Right atrium auricular region (tissue), 2 donors: ENCODE data around the gene NAB1. TPM values are rescaled to one million over a fixed set of nuclear protein-coding genes. Genes with fewer than 3 reads are reported as not detected.

Source experiments
- DNase-seq: peaks from one replicate; pipeline ENCODE4 v3.0.0-alpha.2; 2019; ENCODE audit warnings: low spot score
- H3K27ac ChIP-seq, 2 donors: fragments of 200-600 bp; sonication (generic); 1 replicate in 1 of 2; 2 replicates in 1 of 2; pipeline ENCODE4 v1.5.1; 2016 to 2019
- H3K27me3 ChIP-seq, 2 donors: fragments of 200-600 bp; sonication (generic); one replicate each; pipeline versions ENCODE4 v1.5.1 to v1.6.0; 2017 to 2019
- H3K36me3 ChIP-seq: fragments of 200-600 bp; sonication (generic); one replicate; pipeline ENCODE4 v1.5.1; 2016
- H3K4me1 ChIP-seq, 2 donors: fragments of 200-600 bp; sonication (generic); one replicate each; pipeline versions ENCODE4 v1.5.1 to v1.6.0; 2017 to 2019
- H3K4me3 ChIP-seq, 2 donors: fragments of 200-600 bp; sonication (generic); 1 replicate in 1 of 2; 2 replicates in 1 of 2; pipeline ENCODE4 v1.5.1; 2017 to 2019; ENCODE audit warnings: mild to moderate bottlenecking in 1 of 2, moderate library complexity in 1 of 2
- H3K9me3 ChIP-seq, 2 donors: fragments of 200-600 bp; sonication (generic); one replicate each; pipeline ENCODE4 v1.5.1; 2019
- total RNA-seq, 2 donors: library from RNA; depleted of rRNA; stranded (reverse); fragments of >200 nt; gene quantifications; one replicate each; pipeline ENCODE4 v1.1.0, GENCODE V29; 2016
- TF ChIP-seq, protein P1 (sequence below), 2 donors: fragments of 200-600 bp; sonication (generic); IDR thresholded peaks; one replicate each; pipeline ENCODE4 v1.5.1; 2019; ENCODE audit warnings: antibody characterized with exemption in 2 of 2

Gene NAB1
- total RNA-seq, 2 donors from 2014 or later, result 37.0 to 64.4 TPM

DNA sequence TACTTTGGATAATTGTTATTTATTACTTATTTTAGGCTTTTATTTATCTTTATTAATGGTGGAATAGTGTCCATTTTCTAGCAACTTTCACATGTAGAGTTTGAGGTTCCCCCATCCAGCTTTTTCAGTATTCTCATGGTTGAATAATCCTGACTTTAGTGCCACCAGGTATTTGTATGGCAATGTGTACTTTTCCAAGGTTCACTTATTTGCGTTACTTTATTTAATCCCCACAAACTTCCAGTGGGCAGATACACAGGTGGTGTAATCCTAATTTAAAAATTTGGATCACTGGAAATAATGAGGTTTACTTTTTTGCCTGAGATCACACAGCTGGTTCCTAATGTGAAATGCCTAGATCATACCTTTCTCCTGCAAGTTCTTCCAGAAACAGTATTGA is 30.5 kb downstream of the NAB1 start:
- Histone ChIP-seq H3K27ac (no peak overlapping the region), H3K27me3 (no peaks in the 10 kb centered on the region), H3K36me3 (peaks cover 14% of the 10 kb centered on the region), H3K4me3 (no peak overlapping the region), H3K9me3 (no peaks in the 10 kb centered on the region), H3K4me1 (peaks cover 0 to 38% of the 10 kb centered on the region in 2 donors)
- TF ChIP-seq, protein P1, sequence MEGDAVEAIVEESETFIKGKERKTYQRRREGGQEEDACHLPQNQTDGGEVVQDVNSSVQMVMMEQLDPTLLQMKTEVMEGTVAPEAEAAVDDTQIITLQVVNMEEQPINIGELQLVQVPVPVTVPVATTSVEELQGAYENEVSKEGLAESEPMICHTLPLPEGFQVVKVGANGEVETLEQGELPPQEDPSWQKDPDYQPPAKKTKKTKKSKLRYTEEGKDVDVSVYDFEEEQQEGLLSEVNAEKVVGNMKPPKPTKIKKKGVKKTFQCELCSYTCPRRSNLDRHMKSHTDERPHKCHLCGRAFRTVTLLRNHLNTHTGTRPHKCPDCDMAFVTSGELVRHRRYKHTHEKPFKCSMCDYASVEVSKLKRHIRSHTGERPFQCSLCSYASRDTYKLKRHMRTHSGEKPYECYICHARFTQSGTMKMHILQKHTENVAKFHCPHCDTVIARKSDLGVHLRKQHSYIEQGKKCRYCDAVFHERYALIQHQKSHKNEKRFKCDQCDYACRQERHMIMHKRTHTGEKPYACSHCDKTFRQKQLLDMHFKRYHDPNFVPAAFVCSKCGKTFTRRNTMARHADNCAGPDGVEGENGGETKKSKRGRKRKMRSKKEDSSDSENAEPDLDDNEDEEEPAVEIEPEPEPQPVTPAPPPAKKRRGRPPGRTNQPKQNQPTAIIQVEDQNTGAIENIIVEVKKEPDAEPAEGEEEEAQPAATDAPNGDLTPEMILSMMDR (IDR thresholded peaks at IDR 0.05), result no peak
- no peak for DNase-seq

DNA sequence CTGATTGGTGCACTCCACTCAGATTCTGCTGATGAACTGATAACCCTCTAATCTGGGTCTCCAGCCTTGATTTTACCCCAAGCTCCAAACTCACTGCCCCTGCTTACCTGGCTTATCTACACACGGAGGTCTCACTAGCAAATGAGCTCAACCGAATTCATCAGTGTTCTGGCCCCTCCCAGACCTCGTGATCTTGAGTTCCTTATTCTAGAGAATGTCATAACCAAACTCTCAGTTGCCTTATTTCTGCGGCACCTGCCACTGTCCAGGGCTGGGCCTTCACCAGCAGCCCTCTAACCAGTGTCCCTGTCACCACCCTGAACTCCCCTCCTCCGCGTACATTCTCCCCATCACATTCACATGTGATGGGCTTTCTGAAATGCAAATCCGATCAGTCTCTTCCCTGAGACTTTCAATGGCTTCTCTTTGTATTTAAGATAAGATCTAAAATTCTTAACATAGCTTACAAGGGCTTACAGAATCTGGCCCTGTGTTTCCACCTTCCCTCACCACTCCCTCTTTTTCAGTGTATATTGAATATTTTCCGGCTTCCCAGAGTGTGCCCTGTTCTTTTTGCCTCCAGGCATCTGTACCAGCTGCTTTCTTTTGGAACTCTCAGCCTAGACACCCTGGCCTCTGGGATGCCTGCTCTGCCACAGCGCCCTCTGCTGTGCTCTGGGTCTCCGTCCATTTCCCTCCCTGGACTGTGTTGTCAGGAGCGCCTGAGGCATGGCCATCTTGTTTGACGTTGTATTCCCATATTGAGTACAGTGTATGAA is 31.1 kb downstream of the NAB1 start:
- Histone ChIP-seq H3K4me1 (peaks cover 0 to 33% of the 10 kb centered on the region in 2 donors), H3K4me3 (no peak overlapping the region), H3K9me3 (no peaks in the 10 kb centered on the region), H3K27ac (peak overlapping the region in 1 of 2 donors; percentile 9), H3K27me3 (no peaks in the 10 kb centered on the region), H3K36me3 (peaks cover 8% of the 10 kb centered on the region)
- TF ChIP-seq, protein P1 (IDR thresholded peaks at IDR 0.05), result peak in 1 of 2 donors; percentile 65
- no peak for DNase-seq

DNA sequence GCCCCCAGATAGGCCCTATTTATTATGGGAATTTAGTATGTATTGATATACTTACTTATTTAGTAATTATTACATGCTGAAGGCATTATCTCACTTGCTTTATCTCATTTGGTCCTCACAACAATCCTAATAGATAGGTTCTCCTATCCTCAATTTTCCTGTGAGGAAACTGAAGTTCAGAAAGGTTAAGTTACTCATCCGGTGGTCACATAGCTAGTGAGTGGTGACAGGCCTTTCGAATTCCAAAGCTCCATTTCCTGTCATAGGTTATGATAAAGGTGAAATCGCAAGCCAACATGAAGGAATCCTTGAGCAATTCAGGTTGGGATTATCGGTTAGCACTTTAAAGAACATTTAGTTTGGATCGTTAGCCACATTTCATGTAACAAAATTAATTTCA is 33.3 kb downstream of the NAB1 start:
- Histone ChIP-seq H3K27ac (no peak overlapping the region), H3K9me3 (no peaks in the 10 kb centered on the region), H3K4me1 (peaks cover 0 to 19% of the 10 kb centered on the region in 2 donors), H3K36me3 (peaks cover 6% of the 10 kb centered on the region), H3K27me3 (no peaks in the 10 kb centered on the region), H3K4me3 (no peak overlapping the region)
- DNase-seq, result no peak
- TF ChIP-seq, protein P1 (IDR thresholded peaks at IDR 0.05), result no peak

DNA sequence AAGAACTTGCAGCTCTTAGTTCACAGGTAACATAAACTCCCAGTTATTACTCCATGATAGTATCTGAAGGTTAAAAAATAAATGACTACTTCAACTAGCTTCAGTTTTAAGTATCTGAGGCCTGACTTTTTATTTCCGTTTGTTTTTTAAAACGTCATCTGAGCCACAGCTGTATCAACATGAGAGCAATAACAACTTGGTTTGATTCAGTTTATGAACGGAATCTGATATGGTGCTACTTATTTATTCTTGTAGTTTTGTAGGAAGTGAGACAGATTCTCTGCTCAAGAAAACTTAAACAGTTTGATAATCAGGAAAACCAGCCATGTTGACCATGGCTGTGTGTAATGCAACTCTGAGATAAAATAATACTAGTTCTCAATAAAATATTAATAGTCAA is 34.9 kb downstream of the NAB1 start:
- no peak overlapping the region for H3K27ac ChIP-seq
- no peaks in the 10 kb centered on the region for H3K27me3 ChIP-seq
- no peak overlapping the region for H3K4me3 ChIP-seq
- no peak for DNase-seq
- H3K4me1 ChIP-seq, result peaks cover 0 to 6% of the 10 kb centered on the region in 2 donors
- TF ChIP-seq, protein P1 (IDR thresholded peaks at IDR 0.05), result no peak
- H3K36me3 ChIP-seq, result peaks cover 19% of the 10 kb centered on the region
- H3K9me3 ChIP-seq, result no peaks in the 10 kb centered on the region

DNA sequence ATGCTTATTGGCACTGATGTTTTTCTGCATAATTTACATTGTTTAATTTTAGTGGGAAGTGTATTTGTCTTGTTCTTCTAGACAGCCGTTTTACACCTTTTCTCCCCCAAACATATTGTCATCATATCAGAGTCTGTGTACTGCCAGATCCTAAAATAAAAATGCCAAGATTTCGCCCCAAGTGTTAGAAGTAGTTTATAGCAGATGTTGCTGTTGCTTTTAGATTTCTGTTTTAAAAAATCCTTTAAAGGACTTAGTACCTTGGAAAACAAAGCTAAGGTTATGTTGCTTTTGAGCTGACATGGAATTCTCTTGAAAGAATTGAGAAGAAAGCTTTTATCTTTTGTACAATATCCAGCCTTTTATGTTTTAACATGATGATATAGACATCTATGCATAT is 36.0 kb downstream of the NAB1 start:
- Histone ChIP-seq H3K27me3 (no peaks in the 10 kb centered on the region), H3K9me3 (no peaks in the 10 kb centered on the region), H3K4me1 (peaks cover 0 to 2% of the 10 kb centered on the region in 2 donors)

More for the DNA sequence above, 36.0 kb downstream of the NAB1 start:
- TF ChIP-seq, protein P1 (IDR thresholded peaks at IDR 0.05), result no peak
- DNase-seq, result no peak
- Histone ChIP-seq H3K36me3 (peaks cover 19% of the 10 kb centered on the region), H3K4me3 (no peak overlapping the region), H3K27ac (no peak overlapping the region)
